AG04449 (cell line): ENCODE data around the gene VSIG2.
"Not testable (repeated sequence)": the region's sequence is repeated elsewhere in the genome, so short reads cannot be mapped to it uniquely, and the experiment has no call there.

ENCODE experiments used
- CTCF ChIA-PET: fragments of 350-600 bp; formaldehyde crosslinking; extraction: SDS; loops from one replicate; lab custom pipeline; 2021; ENCODE audit warnings: antibody characterized with exemption; lab: Yijun Ruan, JAX
- POLR2A ChIA-PET: fragments of 400-600, 350-600 bp; formaldehyde crosslinking; extraction: SDS; loops from one replicate; lab custom pipeline; 2020; ENCODE audit warnings: antibody characterized with exemption, inconsistent platforms; lab: Yijun Ruan, JAX
- DNase-seq: peaks from one replicate; pipeline ENCODE4 v3.0.0-alpha.2; 2010; ENCODE audit warnings: low read depth, low spot score
- H3K4me3 ChIP-seq: 2 replicates; pipeline ENCODE4 v1.5.1; 2011; ENCODE audit warnings: low read depth, mild to moderate bottlenecking, control low read depth, low read length
- TF ChIP-seq, protein P1 (sequence below): IDR thresholded peaks from one replicate; pipeline ENCODE4 v1.5.1; 2011; ENCODE audit warnings: mild to moderate bottlenecking, moderate library complexity, low read length, control low read depth, inconsistent platforms; ENCODE audit not compliant: insufficient read depth; ENCODE audit errors: missing control alignments

Gene VSIG2

DNA sequence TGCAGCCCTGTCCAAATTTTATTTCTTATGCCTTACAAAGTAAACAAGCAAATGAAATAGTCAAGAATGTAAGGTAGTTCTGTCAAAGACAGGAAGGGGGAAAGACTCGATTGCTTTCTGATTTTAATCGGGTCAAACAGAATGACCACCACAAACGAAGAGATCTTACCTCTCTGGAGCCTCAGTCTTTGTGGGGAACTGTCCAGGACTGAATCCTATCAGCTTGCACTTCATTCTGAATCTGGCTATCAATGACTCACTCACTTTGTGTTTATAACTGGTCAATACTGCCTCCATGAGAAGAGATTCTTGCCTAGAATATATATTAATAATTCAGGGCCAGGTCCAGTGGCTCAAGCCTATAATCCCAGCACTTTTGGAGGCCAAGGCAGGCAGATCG, 30.9 kb upstream of the VSIG2 start:
- TF ChIP-seq, protein P1, sequence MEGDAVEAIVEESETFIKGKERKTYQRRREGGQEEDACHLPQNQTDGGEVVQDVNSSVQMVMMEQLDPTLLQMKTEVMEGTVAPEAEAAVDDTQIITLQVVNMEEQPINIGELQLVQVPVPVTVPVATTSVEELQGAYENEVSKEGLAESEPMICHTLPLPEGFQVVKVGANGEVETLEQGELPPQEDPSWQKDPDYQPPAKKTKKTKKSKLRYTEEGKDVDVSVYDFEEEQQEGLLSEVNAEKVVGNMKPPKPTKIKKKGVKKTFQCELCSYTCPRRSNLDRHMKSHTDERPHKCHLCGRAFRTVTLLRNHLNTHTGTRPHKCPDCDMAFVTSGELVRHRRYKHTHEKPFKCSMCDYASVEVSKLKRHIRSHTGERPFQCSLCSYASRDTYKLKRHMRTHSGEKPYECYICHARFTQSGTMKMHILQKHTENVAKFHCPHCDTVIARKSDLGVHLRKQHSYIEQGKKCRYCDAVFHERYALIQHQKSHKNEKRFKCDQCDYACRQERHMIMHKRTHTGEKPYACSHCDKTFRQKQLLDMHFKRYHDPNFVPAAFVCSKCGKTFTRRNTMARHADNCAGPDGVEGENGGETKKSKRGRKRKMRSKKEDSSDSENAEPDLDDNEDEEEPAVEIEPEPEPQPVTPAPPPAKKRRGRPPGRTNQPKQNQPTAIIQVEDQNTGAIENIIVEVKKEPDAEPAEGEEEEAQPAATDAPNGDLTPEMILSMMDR, result no peak

DNA sequence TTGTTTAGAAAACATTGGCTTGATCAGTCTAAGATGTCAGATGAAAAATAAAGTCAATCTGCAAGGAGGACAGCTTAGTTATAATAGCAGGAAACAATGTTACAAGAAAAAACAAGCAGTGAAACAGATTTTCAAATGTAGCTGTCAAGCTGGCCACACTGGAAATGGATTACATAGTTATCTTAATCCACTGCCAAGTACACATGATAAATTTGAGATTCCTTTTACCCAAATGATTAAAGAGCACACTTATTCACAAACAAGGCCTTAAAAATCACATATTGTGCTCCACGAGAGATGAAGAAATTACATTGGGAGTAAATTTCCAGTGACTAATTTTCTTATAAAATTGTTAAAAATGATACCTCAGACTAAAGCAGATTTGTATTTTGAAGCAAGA, 27.5 kb upstream of the VSIG2 start:
- DNase-seq, result no peak
- TF ChIP-seq, protein P1, result no peak
- no peak overlapping the region for H3K4me3 ChIP-seq
- POLR2A ChIA-PET, result no interaction called here
- CTCF ChIA-PET, result interaction anchor here (1.1 to 20.9 kb wide), 5 partner anchors 10 to 136 kb away, joined by 4 to 331 read pairs (median 18); partner anchors contain the start of genes ESAM and MSANTD2

More for the DNA sequence above, 30.9 kb upstream of the VSIG2 start:
- POLR2A ChIA-PET, result no interaction called here
- CTCF ChIA-PET, result interaction anchor here (0.9 to 21.6 kb wide), 6 partner anchors 11 to 138 kb away, joined by 3 to 331 read pairs (median 6); partner anchors contain the start of gene ESAM
- no peak overlapping the region for H3K4me3 ChIP-seq
- no peak for DNase-seq

DNA sequence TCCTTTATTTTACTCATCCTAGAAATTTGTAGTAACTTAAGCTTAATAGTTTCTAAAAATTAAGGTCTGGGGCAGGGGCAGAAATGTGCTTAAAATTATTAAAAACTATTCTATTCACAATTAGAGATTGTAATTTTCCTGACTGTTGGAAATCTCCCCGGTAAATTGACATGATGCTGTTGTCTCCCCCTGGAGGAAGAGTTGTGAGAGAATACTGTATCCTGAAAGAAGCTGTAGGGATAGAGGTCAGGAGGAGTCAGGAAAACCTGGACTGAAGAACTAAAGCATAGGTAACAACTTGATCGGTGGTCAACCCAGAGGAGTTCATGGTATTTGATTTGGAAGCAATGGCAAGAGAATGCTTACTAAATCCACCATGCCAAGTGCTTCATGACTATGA, 26.2 kb upstream of the VSIG2 start:
- CTCF ChIA-PET, result interaction anchor here (1.0 to 20.9 kb wide), 6 partner anchors 11 to 134 kb away, joined by 3 to 331 read pairs (median 12); partner anchors contain the start of genes ESAM and MSANTD2

DNA sequence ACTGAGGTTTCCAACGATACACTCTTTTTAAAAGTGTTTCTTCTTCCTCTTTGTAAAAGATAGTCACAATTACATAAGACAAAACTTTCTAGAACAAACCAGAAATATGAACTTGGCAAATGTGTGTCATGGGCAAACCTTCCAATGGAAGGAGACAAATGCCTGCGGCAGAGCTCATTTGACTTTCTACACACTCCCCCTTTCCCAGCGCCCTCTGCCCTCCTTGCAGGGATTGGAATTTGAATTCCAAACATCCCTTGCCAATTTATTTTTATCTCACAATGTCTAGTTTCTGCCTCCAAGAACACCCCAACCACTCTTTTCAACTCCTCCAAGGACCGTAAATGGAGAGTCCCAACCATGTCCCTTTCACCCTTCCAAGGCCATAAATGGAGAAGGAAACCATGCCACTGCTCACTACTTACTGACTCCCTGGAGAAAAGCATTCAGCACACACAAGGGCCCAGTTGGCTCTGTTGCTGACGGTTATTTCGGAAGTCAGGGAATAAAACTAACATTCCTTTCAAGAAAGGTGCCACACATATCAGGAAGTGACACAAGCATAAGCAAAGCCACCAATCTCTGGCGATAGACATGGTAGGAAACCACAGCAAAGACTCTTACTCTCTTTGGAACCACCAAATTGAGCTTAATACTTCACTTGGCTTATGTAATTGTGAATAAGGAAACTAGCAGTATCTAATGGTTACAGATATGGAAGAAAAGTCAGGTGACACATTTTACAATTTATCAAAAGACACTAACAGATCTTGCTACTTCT, 25.0 kb upstream of the VSIG2 start:
- TF ChIP-seq, protein P1, result no peak
- no peak for DNase-seq
- no peak overlapping the region for H3K4me3 ChIP-seq
- ChIA-PET CTCF (interaction anchor here (1.2 to 20.9 kb wide), 2 partner anchors 15 to 133 kb away, joined by 3 to 331 read pairs; partner anchors contain the start of gene MSANTD2), POLR2A (no interaction called here)

More for the DNA sequence above, 26.2 kb upstream of the VSIG2 start:
- DNase-seq, result no peak
- POLR2A ChIA-PET, result no interaction called here
- H3K4me3 ChIP-seq, result no peak overlapping the region
- TF ChIP-seq, protein P1, result no peak

DNA sequence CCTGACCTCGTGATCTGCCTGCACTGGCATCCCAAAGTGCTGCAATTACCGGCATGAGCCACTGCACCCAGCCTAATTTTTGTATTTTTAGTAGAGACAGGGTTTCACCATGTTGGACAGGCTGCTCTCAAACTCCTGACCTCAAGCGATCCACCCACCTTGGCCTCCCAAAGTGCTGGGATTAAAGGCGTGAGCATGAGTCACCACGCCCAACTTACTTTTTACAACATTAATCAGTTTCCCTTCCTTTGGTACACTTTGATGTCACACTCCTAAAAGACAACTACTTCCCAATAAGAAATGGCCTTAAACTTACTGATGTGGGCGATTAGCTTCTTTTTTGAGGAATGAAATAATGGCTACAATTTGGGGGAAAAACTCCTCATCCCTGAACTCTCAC, 18.9 kb upstream of the VSIG2 start:
- H3K4me3 ChIP-seq, DNase-seq, POLR2A ChIA-PET: not testable (repeated sequence)
- CTCF ChIA-PET, result interaction anchor here (1.0 to 20.9 kb wide), 4 partner anchors 16 to 67 kb away, joined by 3 to 331 read pairs (median 14); partner anchors contain the start of gene MSANTD2

DNA sequence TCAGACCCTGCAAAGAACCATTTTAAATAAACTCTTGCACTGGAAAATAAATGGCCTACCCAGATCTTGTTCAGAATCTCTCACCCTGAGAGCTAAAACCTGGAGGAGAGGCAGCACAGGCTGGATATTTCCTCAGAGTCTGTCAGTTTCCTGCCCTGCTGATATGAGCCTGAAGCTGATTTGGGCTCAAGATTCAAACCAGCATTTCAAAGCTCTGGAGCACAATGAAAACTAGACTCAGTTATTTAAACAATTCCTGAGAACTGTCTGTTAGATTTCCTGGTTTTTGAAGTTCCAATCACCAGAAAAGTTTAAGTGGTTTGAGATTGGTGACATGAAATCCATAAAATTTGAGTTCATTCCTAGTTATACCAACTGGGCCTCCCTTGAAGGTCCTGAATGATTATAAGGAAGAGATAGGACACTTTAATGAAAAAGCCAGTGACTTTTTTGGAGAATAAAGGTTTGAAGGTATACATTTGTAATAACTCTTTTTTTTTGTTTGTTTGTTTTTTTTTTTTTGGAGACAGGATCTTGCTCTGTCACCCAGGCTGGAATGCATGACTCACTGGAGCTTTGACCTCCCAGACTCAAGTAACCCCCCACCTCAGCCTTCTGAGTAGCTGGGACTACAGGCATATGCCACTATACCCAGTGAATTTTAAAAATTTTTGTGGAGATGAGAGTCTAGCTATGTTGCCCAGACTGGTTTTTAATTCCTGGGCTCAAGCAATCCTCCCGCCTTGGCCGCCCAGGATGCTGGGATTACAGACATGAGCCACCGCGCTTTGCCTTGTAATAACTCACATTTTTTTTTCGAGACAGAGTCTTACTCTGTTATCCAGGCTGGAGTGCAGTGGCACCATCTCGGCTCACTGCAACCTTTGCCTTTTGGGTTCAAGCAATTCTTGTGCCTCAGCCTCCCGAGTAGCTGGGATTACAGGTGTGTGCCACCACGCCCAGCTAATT, 18.0 kb upstream of the VSIG2 start:
- CTCF ChIA-PET, result interaction anchor here (0.8 to 20.9 kb wide), 10 partner anchors 15 to 126 kb away, joined by 3 to 331 read pairs (median 4); partner anchors contain the start of gene MSANTD2
- TF ChIP-seq, protein P1, result no peak
- H3K4me3 ChIP-seq, result no peak overlapping the region
- POLR2A ChIA-PET, result no interaction called here
- no peak for DNase-seq
